HK-2 (cell line): ENCODE results near the gene F5.

Experiments
- DNase-seq: peaks from one replicate; pipeline ENCODE4 v3.0.0-alpha.2; 2018; ENCODE audit not compliant: unreplicated experiment

Gene F5

GRCh38 chr1:169586395-169587255 is at the start of gene F5:
Gene F5 (minus strand): TSS chr1:169586481. CDS start chr1:169586386, 95 bp downstream.
- DNase-seq = peak; percentile 64

DNA sequence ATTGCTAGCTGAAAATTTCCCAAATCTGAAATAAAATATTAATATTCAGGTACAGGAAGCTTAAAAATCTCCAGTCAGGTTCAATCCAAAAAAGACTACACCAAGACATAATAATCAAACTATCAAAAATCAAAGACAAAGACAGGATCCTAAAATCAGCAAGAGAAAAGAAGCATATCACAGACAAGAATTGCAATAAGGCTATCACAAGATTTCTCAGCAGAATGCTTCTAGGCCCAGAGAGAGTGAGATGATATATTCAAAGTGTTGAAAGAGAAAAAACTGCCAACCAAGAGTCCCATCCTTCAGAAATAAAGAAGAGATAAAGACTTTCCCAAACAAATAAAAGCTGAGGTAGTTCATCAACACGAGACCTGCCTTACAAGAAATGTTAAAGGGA is 48.6 kb upstream of the F5 start:
- DNase-seq = no peak

DNA sequence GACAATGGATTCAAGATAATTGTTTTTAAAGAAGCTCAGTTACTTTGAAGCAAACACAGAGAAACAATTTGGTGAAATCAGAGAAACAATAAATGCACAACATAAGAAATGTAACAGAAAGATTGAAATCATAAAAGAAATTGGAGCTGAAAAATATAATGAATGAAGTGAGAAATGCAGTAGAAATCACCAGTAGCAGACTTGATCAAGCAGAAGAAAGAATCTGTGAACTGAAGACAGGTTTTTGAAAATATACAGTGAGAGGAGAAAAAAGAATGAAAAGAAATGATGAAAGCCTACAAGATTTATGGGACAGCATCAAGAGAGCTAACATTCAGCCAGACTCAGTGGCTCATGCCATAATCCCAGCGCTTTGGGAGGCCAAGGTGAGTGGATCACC is 47.9 kb upstream of the F5 start:
- DNase-seq = no peak

DNA sequence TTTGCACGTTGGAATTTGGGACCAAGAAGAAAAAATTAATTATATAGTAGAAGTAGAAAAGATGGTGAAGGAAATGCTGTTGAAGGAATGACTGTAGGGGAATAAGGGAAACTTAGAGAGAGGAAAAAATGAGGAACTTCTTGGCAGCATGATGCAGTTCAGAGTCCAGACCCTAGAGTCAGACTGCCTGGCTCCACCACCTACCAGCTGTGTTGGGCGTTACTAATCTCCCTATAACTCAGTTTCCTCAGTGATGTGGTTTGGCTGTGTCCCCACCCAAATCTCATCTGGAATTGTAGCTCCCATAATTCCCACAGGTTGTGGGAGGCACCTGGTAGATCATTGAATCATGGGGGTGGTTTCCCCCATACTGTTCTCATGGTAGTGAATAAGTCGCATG is 45.0 kb upstream of the F5 start:
- no peak for DNase-seq

GRCh38 chr1:169630006-169630405 is 43.7 kb upstream of the F5 start, which contains the start of gene SELP:
Gene SELP (minus strand): TSS chr1:169630124. CDS start chr1:169630074, 50 bp downstream.
- DNase-seq = no peak

DNA sequence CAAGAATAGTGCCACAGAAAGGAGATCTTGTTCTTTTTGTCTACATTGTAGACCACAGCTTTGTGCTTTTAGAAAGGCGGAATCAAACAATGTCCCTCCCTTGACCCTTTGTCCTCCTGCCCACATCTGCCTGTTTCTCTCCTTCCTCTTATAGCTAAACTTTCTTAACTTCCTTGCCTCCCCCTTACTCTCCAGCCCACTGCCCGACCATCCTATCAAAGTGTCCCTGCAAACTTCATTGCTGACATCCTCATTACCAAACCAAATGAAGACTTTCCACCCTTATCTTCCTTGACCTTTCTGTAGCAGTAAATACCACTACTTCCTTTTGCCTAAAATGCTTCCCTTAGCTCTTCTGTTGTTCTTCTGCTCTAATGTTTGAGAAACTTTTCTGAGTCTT is 38.6 kb upstream of the F5 start:
- DNase-seq = no peak

DNA sequence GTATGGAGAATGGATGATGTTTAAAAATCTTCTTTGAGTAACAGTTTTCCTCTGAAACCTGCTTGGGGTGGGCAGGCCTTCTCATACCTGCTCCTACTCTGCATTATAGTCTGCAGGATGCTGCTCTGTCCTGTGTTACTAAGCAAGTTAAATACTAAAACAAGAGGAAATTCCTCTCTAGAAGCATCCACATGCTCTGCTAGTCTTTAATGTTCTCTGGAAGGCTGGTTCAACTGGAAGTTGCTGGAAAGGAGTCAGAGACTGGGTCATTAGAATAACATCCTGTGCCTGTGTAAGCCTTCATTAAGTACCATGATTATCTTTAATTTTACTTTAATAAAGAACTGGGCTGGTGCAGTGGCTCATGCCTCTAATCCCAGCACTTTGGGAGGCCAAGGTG is 37.8 kb upstream of the F5 start:
- DNase-seq = no peak

- DNase-seq = no peak
Measured at GRCh38 chr1:169623132-169623926, 37.0 kb upstream of the F5 start.

- no peak for DNase-seq
Measured at GRCh38 chr1:169620565-169620964, 34.3 kb upstream of the F5 start.

DNA sequence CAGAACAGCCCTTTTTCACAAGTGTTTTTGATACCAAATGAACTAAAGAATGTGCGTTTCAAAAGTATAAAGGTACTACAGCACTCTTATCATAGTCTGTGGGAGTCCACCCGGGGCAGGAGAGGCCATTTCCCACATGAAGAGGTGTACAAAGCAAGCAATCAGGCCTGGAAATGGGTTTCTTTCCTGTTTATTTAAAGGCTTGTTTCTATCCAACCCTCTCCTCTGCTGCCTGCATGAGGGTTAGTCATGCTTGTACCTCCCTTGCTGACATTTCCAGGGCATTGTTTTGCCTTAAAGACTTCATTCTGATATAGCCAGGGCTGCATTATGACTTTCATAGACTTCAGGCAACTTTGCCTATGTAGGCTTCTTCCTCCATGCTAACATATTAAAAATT is 32.1 kb upstream of the F5 start:
- DNase-seq = no peak

DNA sequence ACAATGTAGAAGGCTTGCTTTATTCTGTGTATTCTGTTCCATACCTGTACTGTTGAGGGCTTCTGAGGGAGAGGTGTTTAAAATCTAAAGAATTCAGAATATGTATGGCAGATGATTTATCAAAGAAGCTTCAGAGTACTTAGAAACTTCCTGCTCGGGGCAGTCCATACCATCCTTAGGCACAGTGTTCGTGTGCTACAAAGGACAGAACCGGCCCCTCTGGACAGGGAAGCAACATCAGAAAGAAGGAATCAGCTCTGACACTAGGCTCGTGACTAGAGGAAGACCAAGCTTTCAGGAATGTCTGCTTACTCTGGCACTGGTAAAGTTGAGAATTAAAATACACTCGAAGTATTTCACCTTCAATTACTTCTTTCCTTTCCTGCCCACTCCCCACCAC is 29.5 kb upstream of the F5 start:
- no peak for DNase-seq

GRCh38 chr1:169610858-169611257 is 24.6 kb upstream of the F5 start:
- no peak for DNase-seq

- no peak for DNase-seq
Measured at GRCh38 chr1:169610108-169610507, 23.8 kb upstream of the F5 start.

DNA sequence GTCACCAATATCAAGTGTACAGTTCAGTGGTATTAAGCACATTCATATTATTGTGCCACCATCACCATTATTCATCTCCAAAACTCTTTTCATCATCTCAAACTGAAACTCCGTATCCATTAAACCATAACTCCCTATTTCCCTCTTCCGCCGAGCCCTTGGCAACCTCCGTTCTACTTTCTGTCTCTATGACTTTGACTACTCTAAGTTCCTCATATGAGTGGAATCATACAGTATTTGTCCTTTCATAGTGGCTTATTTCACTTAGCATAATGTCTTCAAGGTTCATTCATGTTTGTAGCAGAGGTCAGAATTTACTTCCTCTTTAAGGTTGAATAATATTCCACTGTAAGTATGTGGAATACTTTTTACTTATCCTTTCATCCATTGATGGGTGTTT is 21.9 kb upstream of the F5 start:
- DNase-seq = no peak

GRCh38 chr1:169604781-169605560 is 18.7 kb upstream of the F5 start:
- DNase-seq = no peak

GRCh38 chr1:169601096-169601881 is 15.0 kb upstream of the F5 start:
- DNase-seq = no peak

DNA sequence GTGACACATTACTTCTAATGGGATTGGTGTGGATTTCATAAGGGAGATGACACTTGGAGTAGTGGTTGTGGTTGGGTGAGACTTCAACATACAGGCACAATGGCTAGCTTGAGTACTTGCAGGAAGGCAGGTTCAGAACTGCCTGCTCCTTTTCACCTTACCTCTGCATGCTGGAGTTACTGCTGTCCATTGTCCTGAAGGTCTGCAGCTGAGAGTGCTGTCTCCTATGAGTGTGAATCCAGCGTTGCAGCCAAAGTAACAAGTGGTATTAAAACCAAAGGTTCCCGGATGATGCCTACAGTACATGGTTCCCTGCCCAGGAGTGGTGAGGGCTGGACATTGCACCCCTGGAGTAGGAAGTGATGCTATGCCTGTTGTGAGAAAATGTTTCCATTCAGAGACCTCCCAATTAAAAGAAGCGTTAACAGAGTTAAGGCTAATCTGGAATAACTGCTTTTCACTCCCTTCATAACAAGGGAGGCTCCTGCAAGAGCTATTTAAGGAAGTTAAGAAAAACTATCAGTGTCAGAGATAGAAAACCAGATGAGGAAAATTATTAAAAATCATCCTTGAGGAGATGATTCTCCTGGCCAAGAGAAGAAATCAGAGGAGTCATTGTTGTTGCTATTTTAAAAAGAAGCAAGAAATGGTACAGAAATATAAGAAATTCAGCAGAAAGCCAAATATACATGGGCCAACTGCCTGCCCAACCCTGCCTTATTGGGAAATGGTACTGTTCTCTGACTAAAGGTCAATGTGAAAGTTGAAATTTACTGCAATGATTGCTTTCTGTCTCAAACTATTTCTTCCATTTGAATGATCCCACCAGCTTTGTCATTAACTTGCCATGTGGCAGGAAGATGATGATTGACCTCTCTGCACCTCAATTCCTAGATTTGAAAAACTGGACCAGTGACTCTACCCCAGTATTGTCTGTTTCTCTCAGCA is 9.8 kb upstream of the F5 start:
- no peak for DNase-seq

DNA sequence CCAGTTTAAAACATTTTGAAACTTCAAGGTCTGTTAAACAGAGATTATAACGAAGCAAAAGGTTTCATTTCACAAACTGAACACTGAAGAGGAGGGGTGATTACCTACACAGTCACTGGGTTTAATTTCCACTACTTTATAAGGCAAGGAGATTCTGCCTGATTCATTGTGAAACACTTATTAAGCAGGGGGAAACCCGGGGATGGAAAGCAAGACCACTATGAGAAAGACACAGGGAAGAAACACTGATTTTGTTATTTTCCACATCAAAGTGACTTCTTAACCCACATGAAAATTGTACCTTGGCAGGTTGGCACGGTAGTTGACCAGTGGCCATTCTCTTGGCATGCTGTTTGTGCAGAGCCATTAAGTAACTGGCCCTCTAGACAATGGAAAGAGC is 8.1 kb upstream of the F5 start:
- no peak for DNase-seq

GRCh38 chr1:169590932-169591331 is 4.7 kb upstream of the F5 start:
- DNase-seq = no peak

DNA sequence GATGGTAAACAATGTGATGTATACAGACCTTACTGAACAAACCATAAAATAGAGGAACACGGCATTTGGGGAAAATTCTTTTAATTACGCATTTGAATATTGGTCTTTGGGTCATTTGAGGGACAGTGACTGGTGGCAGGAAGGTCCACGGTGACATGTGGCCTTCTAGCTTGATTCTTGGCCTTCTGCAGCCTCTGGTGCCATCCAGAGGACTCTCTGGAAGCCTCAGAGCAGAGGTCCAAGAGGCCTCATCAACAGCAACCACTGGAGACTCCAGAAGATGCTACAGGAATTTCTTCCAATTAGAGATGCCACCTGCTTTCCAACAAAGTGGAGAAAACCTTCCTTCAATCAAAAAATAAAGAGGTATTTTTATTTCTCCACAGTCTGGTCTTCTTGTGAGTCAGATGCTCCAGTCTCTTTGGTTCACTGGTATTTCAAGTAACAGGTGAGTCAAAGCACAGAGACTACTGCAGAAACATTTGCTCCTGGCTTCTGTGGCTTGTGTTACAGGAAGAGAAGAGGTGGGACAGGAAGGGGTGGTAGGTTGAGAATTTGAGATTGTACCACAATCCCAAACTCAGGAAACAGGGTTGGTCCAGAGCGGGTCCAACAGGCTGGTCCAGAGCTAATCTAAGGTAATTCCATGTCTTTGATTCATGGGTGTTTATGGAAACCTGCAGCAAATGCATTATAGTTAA is 2.7 kb upstream of the F5 start:
- DNase-seq = no peak
